Esophagus squamous epithelium (tissue), 4 donors: ENCODE measurements around the gene GLYATL1B.

Experiments
- CTCF ChIP-seq, 6 experiments: fragments of 450-650 bp in 4 of 6; fragments of 200-600 bp in 2 of 6; sonication (generic) in 2 of 6; IDR thresholded peaks; one replicate each; pipeline ENCODE4 v1.5.1; 2016 to 2019; ENCODE audit warnings: antibody characterized with exemption in 6 of 6, mild to moderate bottlenecking in 4 of 6, moderate library complexity in 4 of 6
- POLR2A ChIP-seq, 4 donors: fragments of 450-650 bp; IDR thresholded peaks; one replicate each; pipeline ENCODE4 v1.6.1; 2017; ENCODE audit warnings: antibody characterized with exemption in 4 of 4, mild to moderate bottlenecking in 4 of 4, moderate library complexity in 3 of 4

GRCh38 chr11:59114344-59114743 lies 28.2 kb downstream of the GLYATL1B start:
- no peak for TF ChIP-seq CTCF (IDR thresholded peaks at IDR 0.05)
- no peak for TF ChIP-seq POLR2A (IDR thresholded peaks at IDR 0.05)
